ENCODE measurements around the gene NES.

The NES gene

GRCh38 chr1:156676820-156677615 is at the start of gene NES:
Gene NES (minus strand): TSS chr1:156677407. CDS start chr1:156677264, 143 bp downstream.
- no peak for DNase-seq (ENCODE audit: low read depth in 2 of 2)

GRCh38 chr1:156726549-156727226 is 49.5 kb upstream of the NES start:
- DNase-seq (ENCODE audit: low read depth in 2 of 2), result no peak

- DNase-seq (ENCODE audit: low read depth in 2 of 2), result peak; percentile 56 to 67
These were observed 48.6 kb upstream of the NES start for GRCh38 chr1:156725683-156726280.

- no peak for DNase-seq (ENCODE audit: low read depth in 2 of 2)
These were observed 44.3 kb upstream of the NES start for GRCh38 chr1:156721535-156721934.

GRCh38 chr1:156721131-156721530 is 43.9 kb upstream of the NES start:
- DNase-seq (ENCODE audit: low read depth in 2 of 2), result no peak

GRCh38 chr1:156717351-156717750 is 40.1 kb upstream of the NES start:
- no peak for DNase-seq (ENCODE audit: low read depth in 2 of 2)

GRCh38 chr1:156714830-156715229 is 37.6 kb upstream of the NES start:
- no peak for DNase-seq (ENCODE audit: low read depth in 2 of 2)

GRCh38 chr1:156712626-156713025 is 35.4 kb upstream of the NES start:
- no peak for DNase-seq (ENCODE audit: low read depth in 2 of 2)

GRCh38 chr1:156711011-156711817 is 34.0 kb upstream of the NES start:
- no peak for DNase-seq (ENCODE audit: low read depth in 2 of 2)

- DNase-seq (ENCODE audit: low read depth in 2 of 2), result no peak
These were observed 32.7 kb upstream of the NES start for GRCh38 chr1:156709757-156710489.

- DNase-seq (ENCODE audit: low read depth in 2 of 2), result no peak
These were observed 31.8 kb upstream of the NES start for GRCh38 chr1:156709031-156709430.

GRCh38 chr1:156708218-156708661 is 31.0 kb upstream of the NES start:
- DNase-seq (ENCODE audit: low read depth in 2 of 2), result no peak

- DNase-seq (ENCODE audit: low read depth in 2 of 2), result no peak
These were observed 30.4 kb upstream of the NES start for GRCh38 chr1:156707417-156708217.

- no peak for DNase-seq (ENCODE audit: low read depth in 2 of 2)
These were observed 29.6 kb upstream of the NES start for GRCh38 chr1:156706657-156707416.

GRCh38 chr1:156705918-156706656 is 28.9 kb upstream of the NES start:
- peak; percentile 30 to 53 for DNase-seq (ENCODE audit: low read depth in 2 of 2)

GRCh38 chr1:156705321-156705917 is 28.2 kb upstream of the NES start, which contains the start of gene CRABP2:
Gene CRABP2 (minus strand): TSS chr1:156705583. CDS start chr1:156705446, 137 bp downstream.
- no peak for DNase-seq (ENCODE audit: low read depth in 2 of 2)

GRCh38 chr1:156704930-156705320 is 27.7 kb upstream of the NES start:
- DNase-seq (ENCODE audit: low read depth in 2 of 2), result no peak

- no peak for DNase-seq (ENCODE audit: low read depth in 2 of 2)
These were observed 27.0 kb upstream of the NES start for GRCh38 chr1:156704166-156704711.

Measured in stimulated activated CD8-positive, alpha-beta memory T cell treated with anti-CD3 and anti-CD28 coated beads, Interleukin-7, amount 100 ng/mL, for 1 hour (primary cell).